Fibroblast of villous mesenchyme (primary cell): ENCODE data around the gene PRKG1. TPM values are rescaled to one million over a fixed set of nuclear protein-coding genes. Genes with fewer than 3 reads are reported as not detected.

Source experiments
- DNase-seq: peaks from one replicate; pipeline ENCODE4 v3.0.0-alpha.2; 2010; ENCODE audit warnings: low read depth
- H3K4me3 ChIP-seq: 2 replicates; pipeline ENCODE4 v1.5.1; 2011; ENCODE audit warnings: low read depth, mild to moderate bottlenecking, low read length
- total RNA-seq: library from RNA; depleted of rRNA; stranded (reverse); fragments of >200 nt; gene quantifications from 2 replicates; pipeline ENCODE4 v1.2.3, GENCODE V29; 2012
- TF ChIP-seq, protein P1 (sequence below): IDR thresholded peaks from 2 replicates; pipeline ENCODE4 v1.5.1; 2012; ENCODE audit warnings: low read depth, mild to moderate bottlenecking, low read length; ENCODE audit not compliant: insufficient read depth

The PRKG1 gene
- total RNA-seq, 1 donor, result 19.0 TPM

DNA sequence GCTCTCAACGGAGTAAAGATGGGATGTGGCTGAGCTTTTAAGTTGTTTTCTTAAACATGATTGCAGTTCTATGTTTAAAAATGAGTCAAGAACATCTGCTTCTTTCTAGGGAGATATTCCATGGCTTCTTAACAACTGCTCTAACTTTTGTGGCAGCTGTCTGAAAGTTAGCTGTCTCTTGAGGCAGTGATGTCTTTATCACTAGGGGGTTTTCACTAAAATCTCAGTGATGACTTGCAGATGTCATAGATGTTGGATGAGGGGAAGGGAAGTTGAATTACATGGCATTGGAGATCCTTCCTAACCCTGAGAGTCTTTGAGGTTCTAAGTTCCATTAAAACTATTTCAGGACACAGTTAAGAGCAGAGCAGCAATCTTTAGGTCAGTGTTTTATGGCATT is 43.5 kb downstream of the PRKG1 start:
- TF ChIP-seq, protein P1, sequence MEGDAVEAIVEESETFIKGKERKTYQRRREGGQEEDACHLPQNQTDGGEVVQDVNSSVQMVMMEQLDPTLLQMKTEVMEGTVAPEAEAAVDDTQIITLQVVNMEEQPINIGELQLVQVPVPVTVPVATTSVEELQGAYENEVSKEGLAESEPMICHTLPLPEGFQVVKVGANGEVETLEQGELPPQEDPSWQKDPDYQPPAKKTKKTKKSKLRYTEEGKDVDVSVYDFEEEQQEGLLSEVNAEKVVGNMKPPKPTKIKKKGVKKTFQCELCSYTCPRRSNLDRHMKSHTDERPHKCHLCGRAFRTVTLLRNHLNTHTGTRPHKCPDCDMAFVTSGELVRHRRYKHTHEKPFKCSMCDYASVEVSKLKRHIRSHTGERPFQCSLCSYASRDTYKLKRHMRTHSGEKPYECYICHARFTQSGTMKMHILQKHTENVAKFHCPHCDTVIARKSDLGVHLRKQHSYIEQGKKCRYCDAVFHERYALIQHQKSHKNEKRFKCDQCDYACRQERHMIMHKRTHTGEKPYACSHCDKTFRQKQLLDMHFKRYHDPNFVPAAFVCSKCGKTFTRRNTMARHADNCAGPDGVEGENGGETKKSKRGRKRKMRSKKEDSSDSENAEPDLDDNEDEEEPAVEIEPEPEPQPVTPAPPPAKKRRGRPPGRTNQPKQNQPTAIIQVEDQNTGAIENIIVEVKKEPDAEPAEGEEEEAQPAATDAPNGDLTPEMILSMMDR, result no peak
- H3K4me3 ChIP-seq, result no peak overlapping the region
- peak; percentile 18 for DNase-seq

DNA sequence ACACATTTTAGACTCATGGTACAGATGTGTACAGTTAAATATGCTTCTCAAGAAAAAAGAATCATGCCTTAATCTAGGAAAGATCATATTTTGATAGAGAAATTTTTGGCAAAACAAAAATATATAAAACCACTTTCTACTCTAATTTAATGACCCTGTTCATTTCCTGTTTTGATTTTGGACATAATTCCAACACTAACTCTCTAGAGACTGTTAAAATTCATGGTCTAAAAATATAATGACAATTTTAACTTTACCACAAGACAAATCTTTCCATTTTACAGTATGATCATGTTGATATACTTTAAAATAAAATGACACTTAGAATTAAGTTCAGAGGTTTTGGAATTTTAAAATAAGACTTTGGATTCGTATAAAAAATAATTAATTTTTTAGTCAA is 45.2 kb downstream of the PRKG1 start:
- TF ChIP-seq, protein P1, result no peak
- H3K4me3 ChIP-seq, result no peak overlapping the region
- no peak for DNase-seq

DNA sequence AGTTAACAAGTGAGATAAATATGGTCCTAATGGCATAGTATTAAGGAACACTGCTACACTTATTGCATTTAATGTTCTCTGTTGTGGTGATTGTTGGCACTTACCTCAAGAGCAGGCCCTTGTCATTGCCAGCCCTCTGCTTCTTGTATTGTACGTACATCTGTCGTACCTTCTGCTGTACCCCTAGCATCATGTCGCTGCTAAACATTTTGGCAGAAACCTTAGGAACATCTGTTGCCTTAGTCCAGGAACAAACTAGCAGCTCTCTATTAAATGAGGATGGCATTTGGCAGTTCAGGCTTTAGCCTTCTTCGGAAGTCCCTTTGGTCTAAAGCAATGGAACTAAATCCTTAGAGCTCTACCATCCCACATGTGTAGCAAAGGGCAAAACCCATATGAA is 47.6 kb downstream of the PRKG1 start:
- no peak overlapping the region for H3K4me3 ChIP-seq
- no peak for DNase-seq
- TF ChIP-seq, protein P1, result no peak

DNA sequence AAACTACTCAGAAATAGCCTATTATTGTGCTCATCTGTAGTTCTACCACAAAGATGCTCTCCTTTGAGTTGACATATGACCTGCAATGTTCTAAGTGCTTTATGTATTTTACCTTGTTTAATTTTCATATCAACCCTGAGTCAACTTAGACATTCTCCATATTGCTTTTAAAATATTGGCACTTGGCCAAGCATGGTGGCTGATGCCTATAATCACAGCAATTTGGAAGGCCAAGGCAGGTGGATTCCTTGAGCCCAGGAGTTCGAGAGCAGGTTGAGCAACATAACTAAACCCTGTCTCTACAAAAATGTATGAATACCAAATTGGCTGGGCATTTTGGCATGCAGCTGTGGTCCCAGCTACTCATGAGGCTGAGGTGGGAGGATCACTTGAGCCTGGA is 50.6 kb downstream of the PRKG1 start:
- DNase-seq, result no peak
- TF ChIP-seq, protein P1, result no peak
- no peak overlapping the region for H3K4me3 ChIP-seq

DNA sequence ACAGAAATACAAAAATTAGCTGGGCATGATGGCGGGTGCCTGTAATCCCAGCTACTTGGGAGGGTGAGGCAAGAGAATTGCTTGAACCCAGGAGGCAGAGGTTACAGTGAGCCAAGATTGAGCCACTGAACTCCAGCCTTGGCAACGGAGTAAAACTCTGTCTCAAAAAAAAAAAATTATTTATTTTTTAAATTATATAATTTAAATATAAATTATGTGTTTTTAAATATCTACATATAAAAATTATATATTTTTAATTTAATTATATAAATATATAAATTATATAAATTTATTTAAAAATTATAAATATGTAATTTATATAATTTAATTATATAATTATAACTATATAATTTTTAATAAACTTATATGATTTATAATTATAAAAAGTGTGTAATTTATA is 51.2 kb downstream of the PRKG1 start:
- no peak overlapping the region for H3K4me3 ChIP-seq
- TF ChIP-seq, protein P1, result no peak
- DNase-seq, result no peak

DNA sequence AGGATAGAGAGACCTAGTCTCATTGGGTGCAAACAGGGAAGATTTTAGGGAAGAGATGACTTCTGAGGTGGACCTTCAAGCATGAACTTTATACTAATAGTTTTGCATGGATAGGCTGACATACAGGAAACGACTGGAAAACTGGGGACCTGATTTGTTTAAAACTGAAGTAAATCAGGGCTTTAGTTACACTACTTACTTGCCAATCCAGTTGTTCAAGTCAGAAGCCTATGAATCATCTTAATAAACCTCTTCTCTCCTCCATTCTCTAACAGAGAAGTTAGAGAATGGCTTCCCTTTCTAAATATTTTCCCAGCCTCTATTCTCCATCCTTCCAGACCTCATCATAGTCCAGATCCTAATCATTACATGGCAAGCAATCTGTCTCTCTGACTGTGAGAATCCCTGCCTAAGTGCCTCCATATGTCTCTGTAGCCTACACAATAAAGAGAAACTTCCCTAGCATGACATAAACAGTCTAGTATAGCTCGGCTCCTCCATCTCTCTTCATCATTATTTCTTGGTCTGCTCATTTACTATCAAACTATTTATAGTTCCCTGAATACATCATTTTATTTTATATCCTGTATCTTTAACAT is 55.8 kb downstream of the PRKG1 start:
- TF ChIP-seq, protein P1, result no peak
- DNase-seq, result no peak
- no peak overlapping the region for H3K4me3 ChIP-seq
